Measurements from ENCODE around the gene MAN1A2. TPM values are rescaled to one million over a fixed set of nuclear protein-coding genes. Genes with fewer than 3 reads are reported as not detected.

The MAN1A2 gene
- total RNA-seq, 1 donor: 51.0 TPM

DNA sequence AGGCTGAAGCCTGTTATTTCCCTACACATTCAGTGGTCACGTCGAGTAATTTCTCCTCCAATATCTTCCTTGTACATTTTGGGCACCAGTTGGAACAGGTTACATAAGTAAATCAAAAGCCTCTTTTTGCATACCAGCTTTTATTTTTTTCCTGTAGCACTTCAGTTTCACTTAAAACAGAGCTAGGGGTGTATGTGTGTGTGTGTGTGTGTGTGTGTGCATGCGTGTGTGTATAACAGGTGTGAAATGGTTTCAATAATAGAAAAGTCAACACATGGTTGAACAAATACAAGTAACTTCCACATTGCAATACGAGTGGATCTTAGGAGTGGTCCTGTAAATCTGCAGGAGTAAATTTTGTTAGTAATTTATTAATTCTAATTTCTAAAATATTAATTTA is 3.0 kb upstream of the MAN1A2 start:
- DNase-seq (ENCODE audit: insufficient read length, low spot score, missing footprints): peak; percentile 42
- TF ChIP-seq, protein P1, sequence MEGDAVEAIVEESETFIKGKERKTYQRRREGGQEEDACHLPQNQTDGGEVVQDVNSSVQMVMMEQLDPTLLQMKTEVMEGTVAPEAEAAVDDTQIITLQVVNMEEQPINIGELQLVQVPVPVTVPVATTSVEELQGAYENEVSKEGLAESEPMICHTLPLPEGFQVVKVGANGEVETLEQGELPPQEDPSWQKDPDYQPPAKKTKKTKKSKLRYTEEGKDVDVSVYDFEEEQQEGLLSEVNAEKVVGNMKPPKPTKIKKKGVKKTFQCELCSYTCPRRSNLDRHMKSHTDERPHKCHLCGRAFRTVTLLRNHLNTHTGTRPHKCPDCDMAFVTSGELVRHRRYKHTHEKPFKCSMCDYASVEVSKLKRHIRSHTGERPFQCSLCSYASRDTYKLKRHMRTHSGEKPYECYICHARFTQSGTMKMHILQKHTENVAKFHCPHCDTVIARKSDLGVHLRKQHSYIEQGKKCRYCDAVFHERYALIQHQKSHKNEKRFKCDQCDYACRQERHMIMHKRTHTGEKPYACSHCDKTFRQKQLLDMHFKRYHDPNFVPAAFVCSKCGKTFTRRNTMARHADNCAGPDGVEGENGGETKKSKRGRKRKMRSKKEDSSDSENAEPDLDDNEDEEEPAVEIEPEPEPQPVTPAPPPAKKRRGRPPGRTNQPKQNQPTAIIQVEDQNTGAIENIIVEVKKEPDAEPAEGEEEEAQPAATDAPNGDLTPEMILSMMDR (IDR thresholded peaks at IDR 0.05; ENCODE audit: extremely low read depth, low read depth, low read length): no peak
- H4K20me1 ChIP-seq (ENCODE audit: insufficient read depth, low read length): peaks cover 10% of the 10 kb centered on the region
- peaks cover 20% of the 10 kb centered on the region for H3K79me2 ChIP-seq (ENCODE audit: insufficient read depth, low read length)
- no peak overlapping the region for H3K4me3 ChIP-seq (ENCODE audit: insufficient read depth, low read length)
- no peaks in the 10 kb centered on the region for H3K9me3 ChIP-seq (ENCODE audit: low read depth, low read length)
- no peak overlapping the region for H2AFZ ChIP-seq (ENCODE audit: low read length)
- H3K36me3 ChIP-seq (ENCODE audit: insufficient read depth, low read length): no peaks in the 10 kb centered on the region
- no peak overlapping the region for H3K27ac ChIP-seq (ENCODE audit: low read depth, low read length)
- H3K4me2 ChIP-seq (ENCODE audit: insufficient read depth, low read length): no peak overlapping the region
- no peaks in the 10 kb centered on the region for H3K27me3 ChIP-seq (ENCODE audit: insufficient read depth, low read length)
- H3K4me1 ChIP-seq (ENCODE audit: insufficient read depth, low read length): peaks cover 10% of the 10 kb centered on the region

DNA sequence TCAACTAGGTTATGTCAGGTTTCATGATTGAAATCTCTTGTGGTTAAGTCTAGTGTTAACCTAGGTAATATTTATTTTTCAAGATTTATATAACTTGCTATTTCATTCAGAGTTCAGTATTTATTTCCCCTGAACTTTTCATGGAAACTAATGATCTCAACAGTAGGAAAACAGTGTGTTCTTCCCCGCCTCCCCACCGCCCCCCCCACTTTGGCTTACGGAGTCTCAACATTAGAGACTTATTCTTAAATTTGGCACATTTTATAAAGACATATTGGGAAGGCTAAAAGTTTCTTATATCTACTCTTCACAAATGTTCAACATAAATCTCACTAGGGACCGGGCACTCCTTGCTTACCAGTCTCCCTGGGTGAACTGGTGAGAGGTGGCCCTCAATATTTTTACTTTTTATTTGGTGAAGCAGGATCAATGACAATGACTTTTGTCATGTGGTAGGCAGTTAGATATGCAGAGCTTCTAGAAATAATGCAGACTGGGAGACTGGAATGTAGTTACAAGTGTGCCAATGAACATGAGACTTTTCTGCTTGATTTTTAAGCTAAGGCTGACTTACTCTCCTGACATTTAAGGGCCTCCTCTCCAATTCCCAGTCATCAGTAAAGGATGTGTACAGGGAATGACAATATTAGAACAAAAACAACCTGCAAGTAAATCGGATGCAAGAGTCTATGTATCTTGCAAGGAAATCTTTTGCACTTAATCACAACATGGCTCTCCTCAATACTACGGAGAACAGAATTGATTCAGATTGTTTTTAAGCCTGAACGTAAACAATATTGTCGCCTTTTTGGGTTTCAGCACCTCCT is 1.7 kb upstream of the MAN1A2 start:
- Histone ChIP-seq H3K4me1 (ENCODE audit: insufficient read depth, low read length) (peaks cover 10% of the 10 kb centered on the region), H3K9me3 (ENCODE audit: low read depth, low read length) (no peaks in the 10 kb centered on the region), H3K4me2 (ENCODE audit: insufficient read depth, low read length) (peak overlapping the region; percentile 99), H4K20me1 (ENCODE audit: insufficient read depth, low read length) (peaks cover 15% of the 10 kb centered on the region), H3K27me3 (ENCODE audit: insufficient read depth, low read length) (no peaks in the 10 kb centered on the region), H3K36me3 (ENCODE audit: insufficient read depth, low read length) (no peaks in the 10 kb centered on the region), H3K27ac (ENCODE audit: low read depth, low read length) (peak overlapping the region; percentile 78), H2AFZ (ENCODE audit: low read length) (peak overlapping the region; percentile 95), H3K4me3 (ENCODE audit: insufficient read depth, low read length) (peak overlapping the region; percentile 76), H3K79me2 (ENCODE audit: insufficient read depth, low read length) (peaks cover 33% of the 10 kb centered on the region)
- peak; percentile 75 for DNase-seq (ENCODE audit: insufficient read length, low spot score, missing footprints)
- TF ChIP-seq, protein P1 (IDR thresholded peaks at IDR 0.05; ENCODE audit: extremely low read depth, low read depth, low read length): no peak

DNA sequence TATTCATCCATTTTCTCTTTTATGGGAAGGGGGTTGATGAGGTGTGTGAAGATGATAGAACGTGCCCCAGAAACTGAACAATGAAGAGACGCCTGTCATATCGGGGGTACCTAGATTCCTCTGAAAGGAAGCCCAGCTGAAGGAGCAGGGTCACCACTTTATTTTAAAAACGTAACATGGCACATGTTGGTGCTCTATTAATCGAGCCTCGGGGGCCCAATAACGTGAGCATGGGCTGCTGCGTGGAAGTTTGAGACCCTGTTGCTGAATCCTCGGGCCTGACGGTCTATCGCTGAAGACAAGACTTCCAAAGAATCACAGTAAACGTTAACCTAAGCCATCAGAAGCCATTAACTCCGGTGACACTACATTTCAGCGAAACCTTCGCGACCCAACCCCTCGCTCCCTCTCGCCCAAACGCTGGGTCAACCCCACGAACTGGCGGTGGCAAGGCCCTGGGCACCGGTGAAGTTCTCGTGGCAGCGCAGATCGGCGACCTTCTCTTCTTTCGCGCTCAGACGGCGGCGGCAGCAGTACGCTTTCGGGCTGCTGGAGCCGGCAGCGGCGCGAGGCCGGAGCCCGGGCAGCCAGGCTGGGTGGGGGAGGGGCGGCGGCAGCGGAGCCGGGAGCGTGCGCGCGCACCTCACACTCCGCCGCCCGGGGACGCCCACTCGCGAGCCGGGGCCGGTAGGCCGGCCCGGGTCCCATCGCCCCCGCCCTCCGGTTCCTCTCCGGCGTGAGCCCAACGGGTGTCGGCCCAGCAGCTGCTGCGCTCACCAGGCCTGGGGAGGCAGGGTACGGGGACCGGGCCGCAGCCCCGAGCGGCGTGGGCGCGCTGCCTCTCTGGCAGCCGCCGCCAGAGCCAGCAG is 838 bp upstream of the MAN1A2 start:
- no peaks in the 10 kb centered on the region for H3K36me3 ChIP-seq (ENCODE audit: insufficient read depth, low read length)
- peaks cover 41% of the 10 kb centered on the region for H3K79me2 ChIP-seq (ENCODE audit: insufficient read depth, low read length)
- H3K9me3 ChIP-seq (ENCODE audit: low read depth, low read length): no peaks in the 10 kb centered on the region
- peaks cover 16% of the 10 kb centered on the region for H3K4me1 ChIP-seq (ENCODE audit: insufficient read depth, low read length)
- H3K4me2 ChIP-seq (ENCODE audit: insufficient read depth, low read length): peak overlapping the region; percentile 99
- H3K4me3 ChIP-seq (ENCODE audit: insufficient read depth, low read length): peak overlapping the region; percentile 76
- H4K20me1 ChIP-seq (ENCODE audit: insufficient read depth, low read length): peaks cover 19% of the 10 kb centered on the region
- H3K27me3 ChIP-seq (ENCODE audit: insufficient read depth, low read length): no peaks in the 10 kb centered on the region
- TF ChIP-seq, protein P1 (IDR thresholded peaks at IDR 0.05; ENCODE audit: extremely low read depth, low read depth, low read length): no peak
- H3K27ac ChIP-seq (ENCODE audit: low read depth, low read length): peak overlapping the region; percentile 78
- DNase-seq (ENCODE audit: insufficient read length, low spot score, missing footprints): peak; percentile 98
- H2AFZ ChIP-seq (ENCODE audit: low read length): peak overlapping the region; percentile 95
